ENCODE measurements around the gene ALG8. TPM values are rescaled to one million over a fixed set of nuclear protein-coding genes. Genes with fewer than 3 reads are reported as not detected.
A peak's percentile ranks its signal among the peaks of the same experiment; 100 is the strongest.

ALG8 gene
- total RNA-seq, 1 donor from 2014 or later = 117 TPM

GRCh38 chr11:78171951-78172350, 32.5 kb upstream of the ALG8 start:
- Histone ChIP-seq H3F3A (ENCODE audit: low read depth) (no peaks in the 10 kb centered on the region), H3K4me3 (no peak overlapping the region), H2AFZ (replicated peaks) (no peak overlapping the region), H3K4me2 (no peak overlapping the region), H3K27ac (no peak overlapping the region), H3K36me3 (no peaks in the 10 kb centered on the region), H4K20me1 (ENCODE audit: low read depth) (no peaks in the 10 kb centered on the region), H3K9me3 (ENCODE audit: low read depth) (no peaks in the 10 kb centered on the region), H3K9ac (no peak overlapping the region), H3K79me2 (ENCODE audit: low read depth) (no peaks in the 10 kb centered on the region), H3K4me1 (no peaks in the 10 kb centered on the region), H3K27me3 (no peaks in the 10 kb centered on the region)
- Mint-ChIP-seq H3K9me3 (no peaks in the 10 kb centered on the region), H3K4me3 (no peak overlapping the region), H3K4me1 (no peaks in the 10 kb centered on the region), H3K27me3 (ENCODE audit: insufficient read depth, low read depth) (peaks cover 4% of the 10 kb centered on the region), H3K36me3 (peaks cover 10% of the 10 kb centered on the region), H3K27ac (no peak overlapping the region)
- TF ChIP-seq EZH2phosphoT487 (IDR thresholded peaks at IDR 0.05) = no peak
- TF ChIP-seq CTCF (IDR thresholded peaks at IDR 0.05) = no peak
- TF ChIP-seq EZH2 (IDR thresholded peaks at IDR 0.05) = no peak
- DNase-seq (ENCODE audit: low spot score) = no peak

DNA sequence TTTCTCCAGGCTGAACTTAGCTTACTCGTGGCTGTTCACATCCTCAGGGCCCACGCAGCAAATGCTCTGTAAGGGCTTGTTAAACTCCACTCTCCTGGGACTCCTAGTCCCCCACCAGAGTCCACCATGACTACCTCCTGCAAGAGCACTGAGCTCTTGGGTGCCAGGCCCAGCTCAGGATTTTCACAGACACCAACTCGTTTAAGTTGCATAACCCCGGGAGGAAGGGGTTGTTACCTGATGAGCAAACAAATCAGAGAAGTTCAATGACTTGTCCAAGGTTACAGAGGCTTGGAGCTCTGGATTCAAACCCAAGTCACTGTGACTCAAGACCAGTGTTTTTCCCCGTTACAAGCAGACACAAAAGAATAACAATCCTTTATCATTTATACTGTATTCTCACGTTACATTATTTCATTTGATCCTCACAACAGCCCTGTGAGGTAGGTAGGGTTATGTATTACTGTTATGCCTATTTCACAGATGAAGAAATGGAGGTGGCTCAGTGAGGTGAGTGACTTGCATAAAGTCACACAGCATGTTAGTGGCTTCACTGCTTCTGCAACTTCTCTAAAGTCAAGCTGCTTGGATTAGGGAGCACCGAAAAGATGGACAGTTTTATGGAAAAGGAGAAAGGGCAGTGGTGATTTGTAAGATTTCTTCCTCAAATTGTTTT, 31.6 kb upstream of the ALG8 start:
- H3K4me2 ChIP-seq = no peak overlapping the region
- H3K27me3 Mint-ChIP-seq (ENCODE audit: insufficient read depth, low read depth) = peaks cover 4% of the 10 kb centered on the region
- H2AFZ ChIP-seq (replicated peaks) = no peak overlapping the region
- no peaks in the 10 kb centered on the region for H3K27me3 ChIP-seq
- peak overlapping the region; percentile 60 for H3K27ac Mint-ChIP-seq
- peaks cover 10% of the 10 kb centered on the region for H3K36me3 Mint-ChIP-seq
- no peak for TF ChIP-seq EZH2 (IDR thresholded peaks at IDR 0.05)
- no peak overlapping the region for H3K4me3 Mint-ChIP-seq
- no peaks in the 10 kb centered on the region for H3K4me1 Mint-ChIP-seq
- no peaks in the 10 kb centered on the region for H3K36me3 ChIP-seq
- H3K9ac ChIP-seq = no peak overlapping the region
- no peaks in the 10 kb centered on the region for H4K20me1 ChIP-seq (ENCODE audit: low read depth)
- no peaks in the 10 kb centered on the region for H3K9me3 Mint-ChIP-seq
- DNase-seq (ENCODE audit: low spot score) = no peak
- no peaks in the 10 kb centered on the region for H3F3A ChIP-seq (ENCODE audit: low read depth)
- H3K9me3 ChIP-seq (ENCODE audit: low read depth) = no peaks in the 10 kb centered on the region
- no peak overlapping the region for H3K4me3 ChIP-seq
- H3K27ac ChIP-seq = no peak overlapping the region
- H3K79me2 ChIP-seq (ENCODE audit: low read depth) = no peaks in the 10 kb centered on the region
- no peaks in the 10 kb centered on the region for H3K4me1 ChIP-seq

- no peaks in the 10 kb centered on the region for H3K4me1 Mint-ChIP-seq
- Histone ChIP-seq H3K79me2 (ENCODE audit: low read depth) (no peaks in the 10 kb centered on the region), H3K27ac (no peak overlapping the region), H3K4me2 (no peak overlapping the region), H3K36me3 (no peaks in the 10 kb centered on the region), H3K4me3 (no peak overlapping the region), H3K9me3 (ENCODE audit: low read depth) (no peaks in the 10 kb centered on the region), H2AFZ (replicated peaks) (no peak overlapping the region), H3K9ac (no peak overlapping the region), H3K4me1 (no peaks in the 10 kb centered on the region), H4K20me1 (ENCODE audit: low read depth) (no peaks in the 10 kb centered on the region), H3K27me3 (no peaks in the 10 kb centered on the region), H3F3A (ENCODE audit: low read depth) (no peaks in the 10 kb centered on the region)
- no peak overlapping the region for H3K27ac Mint-ChIP-seq
- no peak for DNase-seq (ENCODE audit: low spot score)
- H3K27me3 Mint-ChIP-seq (ENCODE audit: insufficient read depth, low read depth) = peaks cover 4% of the 10 kb centered on the region
- H3K36me3 Mint-ChIP-seq = peaks cover 10% of the 10 kb centered on the region
- TF ChIP-seq EZH2phosphoT487 (IDR thresholded peaks at IDR 0.05) (no peak), CTCF (IDR thresholded peaks at IDR 0.05) (no peak), EZH2 (IDR thresholded peaks at IDR 0.05) (no peak)
- H3K4me3 Mint-ChIP-seq = no peak overlapping the region
- H3K9me3 Mint-ChIP-seq = no peaks in the 10 kb centered on the region
These were observed 31.0 kb upstream of the ALG8 start for GRCh38 chr11:78170413-78170812.
